ENCODE data around the gene USP46.

USP46 gene, protein sequence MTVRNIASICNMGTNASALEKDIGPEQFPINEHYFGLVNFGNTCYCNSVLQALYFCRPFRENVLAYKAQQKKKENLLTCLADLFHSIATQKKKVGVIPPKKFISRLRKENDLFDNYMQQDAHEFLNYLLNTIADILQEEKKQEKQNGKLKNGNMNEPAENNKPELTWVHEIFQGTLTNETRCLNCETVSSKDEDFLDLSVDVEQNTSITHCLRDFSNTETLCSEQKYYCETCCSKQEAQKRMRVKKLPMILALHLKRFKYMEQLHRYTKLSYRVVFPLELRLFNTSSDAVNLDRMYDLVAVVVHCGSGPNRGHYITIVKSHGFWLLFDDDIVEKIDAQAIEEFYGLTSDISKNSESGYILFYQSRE

DNA sequence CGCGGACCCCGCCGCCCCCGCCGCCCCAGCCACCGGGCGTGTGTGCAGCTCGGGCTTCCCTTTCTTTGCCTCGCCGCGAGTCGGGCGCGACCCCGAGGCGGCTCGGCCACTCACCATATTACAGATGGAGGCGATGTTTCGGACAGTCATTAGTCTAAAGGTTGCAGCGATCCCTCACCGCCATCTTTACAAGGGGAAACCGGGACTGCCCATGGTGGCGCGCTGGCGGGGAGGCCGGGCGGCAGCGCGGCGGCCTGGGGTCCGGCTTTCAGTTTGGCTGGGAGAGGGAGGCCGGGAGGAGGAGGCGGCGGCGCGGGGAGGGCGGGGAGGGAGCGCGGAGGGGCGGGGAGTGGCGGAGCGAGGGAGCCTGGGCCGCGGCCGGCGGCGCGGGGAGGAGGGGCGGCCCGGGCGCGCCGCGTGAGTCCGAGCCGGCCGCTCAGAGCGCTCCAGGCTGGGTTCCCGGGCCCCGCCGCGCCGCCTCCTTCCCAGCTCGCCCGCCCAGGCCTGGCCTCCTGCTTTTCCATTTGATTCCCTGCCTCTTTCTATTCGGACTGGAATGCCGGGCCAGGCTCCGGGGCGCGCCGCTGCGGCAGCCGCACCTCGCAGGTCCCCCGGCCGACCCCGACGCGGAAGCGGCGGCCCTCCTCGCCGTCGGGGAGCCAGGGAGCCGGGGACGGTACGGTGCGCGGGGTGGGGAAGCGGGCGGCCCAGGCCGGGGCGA lies at the start of gene USP46:
USP46 (minus strand) TSS at position 301 of the 721 bp plus-strand sequence; CDS start at position 150, 151 bp downstream.
- DNase-seq, result peak; percentile 32 to 62

- DNase-seq, result no peak
Observed at GRCh38 chr4:52704661-52705060, 45.6 kb upstream of the USP46 start.

DNA sequence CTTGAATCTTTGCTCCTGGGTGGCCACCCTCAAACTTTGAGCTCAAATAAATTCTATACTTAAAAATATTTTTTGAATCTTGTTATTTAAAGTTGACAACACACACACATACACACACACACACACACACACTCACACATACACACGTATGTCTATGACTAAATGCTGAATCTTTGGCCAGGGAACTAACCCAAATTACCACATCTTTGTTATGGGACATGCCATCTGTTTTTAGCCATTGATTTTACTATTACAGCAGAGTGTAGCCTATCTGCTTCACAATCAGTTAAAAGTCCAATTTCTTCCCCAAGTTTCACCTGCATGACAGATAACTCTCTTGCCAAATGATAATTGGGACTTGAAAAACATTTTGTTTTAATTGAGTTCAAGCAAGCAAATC lies 45.0 kb upstream of the USP46 start:
- no peak for DNase-seq

- no peak for DNase-seq
Observed at GRCh38 chr4:52701207-52701606, 42.1 kb upstream of the USP46 start.

DNA sequence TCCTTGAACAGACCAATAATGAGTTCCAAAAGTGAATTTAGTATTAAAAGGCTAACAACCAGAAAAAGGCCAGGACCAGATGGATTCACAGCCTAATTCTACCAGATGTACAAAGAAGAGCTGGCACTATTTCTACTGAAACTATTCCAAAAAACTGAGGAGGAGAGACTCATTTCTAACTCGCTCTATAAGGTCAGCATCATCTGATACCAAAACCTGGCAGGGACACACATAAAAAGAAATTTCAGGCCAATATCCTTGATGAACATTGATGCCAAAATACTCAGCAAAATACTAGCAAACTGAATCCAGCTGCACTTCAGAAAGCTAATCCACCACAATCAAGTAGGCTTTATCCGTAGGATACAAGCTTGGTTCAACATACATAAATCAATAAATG lies 35.8 kb upstream of the USP46 start:
- no peak for DNase-seq

DNA sequence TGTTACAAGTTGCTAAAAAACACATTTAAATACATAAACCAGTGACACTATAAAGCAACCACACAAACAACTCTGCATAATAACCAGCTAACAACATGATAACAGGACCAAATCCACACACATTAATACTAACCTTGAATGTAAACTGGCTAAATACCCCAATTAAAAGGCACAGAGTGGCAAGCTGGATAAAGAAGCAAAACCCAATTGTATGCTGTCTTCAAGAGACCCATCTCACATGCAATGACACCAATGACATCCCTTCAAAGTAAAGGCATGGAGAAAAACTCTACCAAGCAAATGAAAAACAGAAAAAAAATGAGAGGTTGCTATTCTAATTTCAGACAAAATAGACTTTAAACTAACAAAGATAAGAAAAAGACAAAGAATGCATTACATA lies 34.4 kb upstream of the USP46 start:
- no peak for DNase-seq

DNA sequence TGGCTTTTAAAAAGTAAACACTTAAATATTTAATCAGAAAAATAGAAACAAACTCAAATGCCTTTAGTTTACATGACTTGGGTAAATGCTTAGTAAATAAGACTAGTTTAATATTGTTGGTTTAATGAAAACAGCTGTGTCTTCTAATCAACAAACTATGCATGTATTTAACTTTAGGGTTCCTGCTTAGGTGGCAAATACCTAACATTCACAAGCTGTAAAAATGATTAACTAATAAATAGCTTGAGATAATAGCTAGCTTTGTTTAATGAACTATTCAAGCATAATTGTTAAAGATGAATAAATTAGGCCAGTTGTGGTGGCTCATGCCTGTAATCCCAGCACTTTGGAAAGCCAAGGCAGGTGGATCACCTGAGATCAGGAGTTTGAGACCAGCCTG lies 30.0 kb upstream of the USP46 start:
- no peak for DNase-seq

DNA sequence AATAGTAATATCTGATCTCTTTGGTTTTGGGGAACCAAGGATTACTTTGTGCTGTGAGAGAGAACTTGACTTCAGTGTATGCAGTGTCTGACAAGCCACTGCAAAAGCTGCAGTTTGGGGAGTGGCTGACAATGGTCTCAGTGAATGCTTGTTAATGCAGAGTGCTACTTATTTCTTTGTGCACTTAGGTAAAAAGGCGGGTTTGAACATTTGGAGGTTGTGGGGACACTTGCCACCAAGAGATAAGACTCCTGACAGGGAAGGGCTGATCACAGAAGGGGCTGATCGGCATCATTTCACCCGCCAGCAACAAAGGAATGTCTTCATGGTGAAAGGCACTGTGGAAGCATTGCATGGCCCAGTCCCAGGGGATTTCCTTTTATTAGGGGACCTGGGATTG lies 28.6 kb upstream of the USP46 start:
- DNase-seq, result no peak

DNA sequence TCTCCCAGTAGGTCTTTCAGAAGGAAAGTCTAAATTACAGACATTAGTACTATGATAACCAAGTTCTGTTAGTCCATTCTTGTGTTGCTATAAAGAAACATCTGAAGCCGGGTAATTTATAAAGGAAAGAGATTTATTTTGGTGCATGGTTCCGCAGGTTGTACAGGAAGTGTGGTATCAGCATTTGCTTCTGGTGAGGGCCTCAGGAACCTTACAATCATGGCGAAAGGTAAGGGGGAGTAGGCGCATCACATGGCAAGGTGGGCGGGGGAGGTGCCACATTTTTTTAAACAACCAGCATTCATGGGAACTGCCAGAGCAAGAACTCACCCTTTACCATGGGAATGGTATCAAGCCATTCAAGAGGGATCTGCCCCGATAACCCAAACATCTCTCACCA lies 26.2 kb upstream of the USP46 start:
- DNase-seq, result no peak

DNA sequence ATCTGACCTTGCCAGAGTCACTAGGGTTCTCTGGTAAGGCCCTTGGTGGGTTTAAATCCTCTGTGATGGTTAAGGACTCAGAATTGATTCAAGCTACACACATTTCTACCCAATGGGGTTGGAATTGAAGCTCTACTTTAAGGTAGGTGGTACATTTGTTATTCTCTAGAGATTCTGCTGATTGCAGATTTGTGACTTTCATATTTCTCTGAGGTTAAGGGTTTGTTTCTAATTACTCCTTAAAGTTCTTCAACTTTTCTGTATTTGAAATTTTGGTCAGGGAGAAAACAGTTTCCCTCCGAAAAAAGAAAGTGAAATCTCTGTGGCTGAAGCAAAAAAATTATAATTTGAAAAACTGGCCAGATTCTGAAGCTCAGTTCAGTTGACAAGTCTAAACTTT lies 25.8 kb upstream of the USP46 start:
- no peak for DNase-seq

DNA sequence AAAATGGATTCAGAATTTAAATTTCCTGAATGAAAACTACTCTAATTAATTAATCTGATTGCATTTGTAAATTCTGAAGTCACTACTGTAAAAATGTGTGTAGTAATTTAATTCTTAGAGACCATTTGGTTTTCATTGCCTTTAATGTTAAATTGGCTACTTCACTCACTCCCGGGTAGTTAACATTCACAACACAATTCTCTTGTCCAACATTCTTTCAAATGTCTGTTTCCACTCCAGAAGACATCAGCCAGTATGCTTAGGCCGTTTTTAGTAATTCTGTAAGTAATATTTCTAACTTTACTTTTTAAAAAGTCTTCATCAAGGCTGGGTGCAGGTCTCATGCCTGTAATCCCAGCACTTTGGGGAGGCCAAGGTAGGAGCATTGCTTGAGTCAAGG lies 21.3 kb upstream of the USP46 start:
- DNase-seq, result no peak

DNA sequence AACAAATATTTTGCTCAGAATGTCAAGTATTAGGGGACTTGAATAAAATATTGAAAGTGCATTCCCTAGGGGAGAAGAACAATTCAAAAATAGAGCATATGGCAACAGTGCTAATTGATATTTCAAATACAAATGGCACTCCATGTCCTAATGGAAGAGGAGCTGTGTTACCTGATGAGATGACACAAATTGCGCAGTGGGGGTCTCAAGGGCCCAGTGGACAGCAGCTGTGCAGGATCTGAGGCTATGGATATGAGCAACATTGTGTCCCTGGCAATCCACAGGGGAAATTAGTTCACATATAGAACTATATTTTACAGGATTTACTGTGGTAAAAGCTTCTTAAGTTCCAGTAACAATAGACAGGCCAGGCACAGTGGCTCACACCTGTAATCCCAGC lies 17.4 kb upstream of the USP46 start:
- no peak for DNase-seq

GRCh38 chr4:52675111-52675510 lies 16.0 kb upstream of the USP46 start:
- DNase-seq, result no peak

DNA sequence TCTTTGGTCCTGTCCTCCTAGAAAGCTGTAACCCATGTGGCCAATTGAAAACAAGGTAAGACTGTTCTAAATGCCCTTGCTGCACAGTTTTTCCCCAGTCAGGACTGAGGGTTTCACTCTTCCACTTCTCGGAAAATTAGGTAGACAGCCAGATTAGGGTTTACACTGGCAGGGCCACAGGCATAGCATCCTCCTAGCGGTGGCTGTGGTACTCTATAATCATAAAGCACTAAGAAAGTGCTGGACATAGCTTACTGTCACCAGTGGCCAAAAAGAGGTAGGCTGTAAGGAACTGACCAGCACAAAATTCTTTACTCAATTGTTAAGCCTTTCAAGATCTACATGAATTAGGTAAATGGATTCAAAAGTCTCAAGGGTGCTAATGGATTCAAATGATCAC lies 11.6 kb upstream of the USP46 start:
- no peak for DNase-seq

GRCh38 chr4:52670121-52670520 lies 11.0 kb upstream of the USP46 start:
- no peak for DNase-seq

DNA sequence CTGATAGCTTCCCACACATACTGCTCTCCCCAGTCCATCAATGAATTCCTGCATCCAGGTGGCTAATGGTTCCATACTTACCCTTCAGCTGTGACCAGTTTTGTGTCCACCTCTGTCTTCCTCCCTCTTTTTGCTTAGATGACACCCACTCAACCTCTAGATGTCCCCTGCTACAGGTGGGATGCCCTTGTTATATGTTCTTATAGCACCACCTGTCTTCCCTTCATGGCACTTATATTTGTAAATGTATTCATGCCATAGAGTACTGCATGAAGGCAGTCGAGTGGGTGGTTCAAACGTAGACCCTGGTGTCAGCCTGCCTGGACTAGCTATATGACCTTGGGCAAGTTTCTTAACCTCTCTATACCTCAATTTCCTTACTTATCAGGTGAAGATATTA lies 6.5 kb upstream of the USP46 start:
- peak in 1 of 2 donors; percentile 15 for DNase-seq

DNA sequence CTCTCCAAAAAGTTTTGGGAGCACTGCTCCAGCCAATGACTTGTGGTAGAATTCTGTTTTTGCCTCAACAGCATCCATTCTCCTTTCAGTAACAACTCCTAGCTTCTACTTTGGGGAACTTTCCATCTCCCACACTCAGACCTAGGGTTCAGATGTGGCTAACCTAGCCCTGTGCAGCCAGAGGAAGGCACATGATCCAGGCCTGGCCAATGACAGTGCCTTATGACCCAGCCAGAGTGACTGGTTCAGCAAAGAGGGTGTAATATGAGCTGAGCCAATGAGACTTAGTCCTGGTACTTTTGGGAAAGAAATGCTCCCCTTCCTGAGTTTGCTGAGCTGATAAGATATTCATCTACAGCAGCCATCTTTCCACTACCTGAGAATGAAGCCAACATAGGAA lies 5.4 kb upstream of the USP46 start:
- DNase-seq, result no peak

DNA sequence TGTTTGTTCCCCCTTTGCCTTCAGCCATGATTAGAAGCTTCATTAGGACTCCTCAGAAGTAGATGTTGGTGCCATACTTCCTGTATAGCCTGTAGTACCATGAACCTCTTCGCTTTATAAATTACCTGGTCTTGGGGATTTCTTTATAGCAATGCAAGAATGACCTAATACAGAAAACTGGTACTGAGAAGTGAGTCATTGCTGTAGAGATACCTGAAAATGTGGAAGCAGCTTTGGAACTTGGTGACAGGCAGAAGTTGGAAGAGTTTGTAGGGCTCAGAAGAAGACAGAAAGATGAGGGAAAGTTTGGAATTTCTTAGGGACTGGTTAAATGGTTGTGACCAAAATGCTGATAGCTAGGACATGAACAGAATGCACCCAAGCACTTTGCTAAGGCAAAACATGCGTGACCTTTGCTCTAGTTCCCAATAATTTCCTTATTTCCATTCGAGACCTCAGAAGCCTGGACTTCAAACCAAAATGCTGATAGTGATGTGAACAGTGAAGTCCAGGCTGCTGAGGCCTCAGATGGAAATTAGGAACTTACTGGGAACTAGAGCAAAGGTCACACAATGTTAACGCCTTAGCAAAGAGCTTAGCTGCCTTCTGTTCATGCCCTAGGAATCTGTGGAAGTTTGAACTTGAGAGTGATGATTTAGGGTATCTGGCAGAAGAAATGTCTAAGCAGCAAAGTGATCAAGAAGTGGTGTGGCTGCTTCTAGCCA lies 3.0 kb upstream of the USP46 start:
- DNase-seq, result no peak

- DNase-seq, result no peak
Observed at GRCh38 chr4:52660643-52661042, 1.5 kb upstream of the USP46 start.

- peak in 1 of 2 donors; percentile 44 for DNase-seq
Observed at GRCh38 chr4:52659722-52660261, 691 bp upstream of the USP46 start.

DNA sequence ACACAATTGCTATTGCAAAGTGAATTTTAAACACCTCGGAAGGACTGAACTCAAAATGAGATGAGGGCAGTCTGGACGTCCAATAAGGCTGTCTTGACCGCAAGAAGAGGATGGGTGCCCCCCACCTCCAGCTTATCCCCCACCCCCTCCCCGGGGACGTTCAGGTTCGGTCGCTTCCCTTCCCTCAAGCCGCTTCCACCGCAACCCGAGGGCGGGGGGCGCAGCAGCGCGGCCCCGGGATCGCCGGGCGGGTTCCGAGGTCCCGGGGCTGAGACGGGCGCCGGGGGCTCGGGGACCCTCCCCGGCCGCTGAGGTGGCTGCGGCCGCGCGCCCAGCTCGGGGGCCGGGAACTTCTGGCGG lies 480 bp downstream of the USP46 start:
- DNase-seq, result no peak

GRCh38 chr4:52657618-52658501 lies 1.2 kb downstream of the USP46 start:
- no peak for DNase-seq

GRCh38 chr4:52657292-52657617 lies 1.8 kb downstream of the USP46 start:
- DNase-seq, result no peak

Data from bone marrow (tissue), 2 donors.